Effector memory CD4-positive, alpha-beta T cell (primary cell): ENCODE measurements around the gene TLX2.

Experiments
- DNase-seq, 3 donors: peaks; one replicate each; pipeline ENCODE4 v3.0.0-alpha.2; 2020
- H3K27ac ChIP-seq: 2 replicates; pipeline ENCODE4 v1.7.0; 2013; ENCODE audit warnings: mild to moderate bottlenecking, low read length, moderate library complexity; ENCODE audit not compliant: insufficient read depth, poor library complexity, severe bottlenecking
- H3K27me3 ChIP-seq: replicated peaks from 2 replicates; pipeline ENCODE4 v1.7.0; 2013; ENCODE audit warnings: mild to moderate bottlenecking, low read length; ENCODE audit not compliant: insufficient read depth, control insufficient read depth, poor library complexity, severe bottlenecking
- H3K36me3 ChIP-seq: 2 replicates; pipeline ENCODE4 v1.7.0; 2013; ENCODE audit warnings: mild to moderate bottlenecking, low read length, moderate library complexity; ENCODE audit not compliant: control insufficient read depth, insufficient read depth
- H3K4me1 ChIP-seq: 2 replicates; pipeline ENCODE4 v1.7.0; 2013; ENCODE audit warnings: low read length, mild to moderate bottlenecking; ENCODE audit not compliant: control insufficient read depth, insufficient read depth, poor library complexity, severe bottlenecking
- H3K4me3 ChIP-seq: 2 replicates; pipeline ENCODE4 v1.7.0; 2013; ENCODE audit warnings: low read length, low read depth, mild to moderate bottlenecking; ENCODE audit not compliant: insufficient read depth, poor library complexity, severe bottlenecking
- H3K9me3 ChIP-seq: 2 replicates; pipeline ENCODE4 v1.7.0; 2013; ENCODE audit warnings: mild to moderate bottlenecking, low read length, moderate library complexity; ENCODE audit not compliant: control insufficient read depth

TLX2 gene

DNA sequence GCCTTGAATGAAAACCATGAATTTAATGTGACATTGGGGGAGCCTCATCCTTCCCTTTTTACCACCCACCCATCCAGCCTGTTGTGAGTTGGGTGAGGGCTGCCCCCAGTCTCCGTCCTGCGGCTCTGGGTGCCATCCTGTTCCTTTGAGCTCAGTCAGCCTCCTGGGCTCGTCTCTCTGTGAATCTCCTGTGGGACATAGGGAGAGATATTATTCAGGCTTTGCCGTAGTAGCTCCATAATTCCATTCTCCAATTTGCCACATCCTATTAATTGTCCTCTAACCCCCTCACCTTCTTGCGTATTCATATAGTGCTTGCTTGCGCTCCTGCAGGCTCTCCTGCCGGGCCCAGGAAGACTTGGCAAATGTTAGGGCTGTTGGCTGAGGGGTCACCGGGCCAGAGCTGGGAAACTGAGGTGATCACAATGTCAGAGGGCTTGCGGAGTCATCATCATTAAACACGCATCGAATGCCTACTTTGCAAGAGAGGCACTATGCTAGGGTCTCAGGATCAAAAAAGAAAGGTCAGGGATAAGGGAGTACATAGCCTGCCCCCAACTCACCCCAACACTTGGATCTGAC, 12.5 kb downstream of the TLX2 start:
- no peaks in the 10 kb centered on the region for H3K27me3 ChIP-seq

GRCh38 chr2:74527741-74528140, 13.5 kb downstream of the TLX2 start:
- Histone ChIP-seq H3K27ac (no peak overlapping the region), H3K36me3 (peaks cover 21% of the 10 kb centered on the region), H3K4me1 (peaks cover 22% of the 10 kb centered on the region), H3K27me3 (no peaks in the 10 kb centered on the region), H3K9me3 (no peaks in the 10 kb centered on the region), H3K4me3 (no peak overlapping the region)
- no peak for DNase-seq

More for the DNA sequence above, 12.5 kb downstream of the TLX2 start:
- DNase-seq = no peak
- no peaks in the 10 kb centered on the region for H3K9me3 ChIP-seq
- peaks cover 22% of the 10 kb centered on the region for H3K4me1 ChIP-seq
- no peak overlapping the region for H3K4me3 ChIP-seq
- peaks cover 21% of the 10 kb centered on the region for H3K36me3 ChIP-seq
- no peak overlapping the region for H3K27ac ChIP-seq

GRCh38 chr2:74528600-74529356, 14.5 kb downstream of the TLX2 start:
- peaks cover 22% of the 10 kb centered on the region for H3K4me1 ChIP-seq
- H3K9me3 ChIP-seq = no peaks in the 10 kb centered on the region
- H3K27me3 ChIP-seq = no peaks in the 10 kb centered on the region
- H3K27ac ChIP-seq = peak overlapping the region; percentile 90
- H3K36me3 ChIP-seq = peaks cover 21% of the 10 kb centered on the region
- no peak for DNase-seq
- H3K4me3 ChIP-seq = peak overlapping the region; percentile 94

GRCh38 chr2:74529357-74530238, 15.3 kb downstream of the TLX2 start, which contains the start of the genes AUP1 and HTRA2:
Gene AUP1 (minus strand): TSS chr2:74529706. CDS start chr2:74529629, 77 bp downstream.
Gene HTRA2 (plus strand): TSS chr2:74529933. CDS start chr2:74530007, 74 bp downstream.
- Histone ChIP-seq H3K27me3 (no peaks in the 10 kb centered on the region), H3K9me3 (no peaks in the 10 kb centered on the region), H3K4me1 (peaks cover 22% of the 10 kb centered on the region), H3K4me3 (peak within 1 kb of the TSS; percentile 94), H3K27ac (peak within 1 kb of the TSS; percentile 90), H3K36me3 (peaks cover 21% of the 10 kb centered on the region)
- DNase-seq = peak; percentile 68 to 78 (median 76)

DNA sequence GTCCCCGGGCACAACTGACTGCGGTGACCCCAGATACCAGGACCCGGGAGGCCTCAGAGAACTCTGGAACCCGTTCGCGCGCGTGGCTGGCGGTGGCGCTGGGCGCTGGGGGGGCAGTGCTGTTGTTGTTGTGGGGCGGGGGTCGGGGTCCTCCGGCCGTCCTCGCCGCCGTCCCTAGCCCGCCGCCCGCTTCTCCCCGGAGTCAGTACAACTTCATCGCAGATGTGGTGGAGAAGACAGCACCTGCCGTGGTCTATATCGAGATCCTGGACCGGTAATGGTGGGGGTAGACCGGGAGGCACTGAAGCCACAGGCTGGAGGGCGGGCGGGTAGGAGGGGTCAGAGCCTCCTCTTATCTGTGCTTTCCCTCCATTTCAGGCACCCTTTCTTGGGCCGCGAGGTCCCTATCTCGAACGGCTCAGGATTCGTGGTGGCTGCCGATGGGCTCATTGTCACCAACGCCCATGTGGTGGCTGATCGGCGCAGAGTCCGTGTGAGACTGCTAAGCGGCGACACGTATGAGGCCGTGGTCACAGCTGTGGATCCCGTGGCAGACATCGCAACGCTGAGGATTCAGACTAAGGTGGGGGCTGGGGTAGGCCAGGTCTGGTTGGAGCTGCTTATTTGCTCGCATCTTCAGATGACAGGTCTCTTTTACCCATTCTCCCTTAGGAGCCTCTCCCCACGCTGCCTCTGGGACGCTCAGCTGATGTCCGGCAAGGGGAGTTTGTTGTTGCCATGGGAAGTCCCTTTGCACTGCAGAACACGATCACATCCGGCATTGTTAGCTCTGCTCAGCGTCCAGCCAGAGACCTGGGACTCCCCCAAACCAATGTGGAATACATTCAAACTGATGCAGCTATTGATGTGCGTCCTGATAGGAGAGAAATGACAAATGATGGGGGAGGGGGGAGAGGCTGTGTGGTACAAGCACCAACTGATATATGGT, 16.3 kb downstream of the TLX2 start:
- no peaks in the 10 kb centered on the region for H3K9me3 ChIP-seq
- H3K27ac ChIP-seq = peak overlapping the region; percentile 90
- peaks cover 21% of the 10 kb centered on the region for H3K36me3 ChIP-seq
- DNase-seq = peak in 2 of 3 donors; percentile 27 to 44
- H3K4me3 ChIP-seq = peak overlapping the region; percentile 94
- no peaks in the 10 kb centered on the region for H3K27me3 ChIP-seq
- H3K4me1 ChIP-seq = peaks cover 22% of the 10 kb centered on the region

DNA sequence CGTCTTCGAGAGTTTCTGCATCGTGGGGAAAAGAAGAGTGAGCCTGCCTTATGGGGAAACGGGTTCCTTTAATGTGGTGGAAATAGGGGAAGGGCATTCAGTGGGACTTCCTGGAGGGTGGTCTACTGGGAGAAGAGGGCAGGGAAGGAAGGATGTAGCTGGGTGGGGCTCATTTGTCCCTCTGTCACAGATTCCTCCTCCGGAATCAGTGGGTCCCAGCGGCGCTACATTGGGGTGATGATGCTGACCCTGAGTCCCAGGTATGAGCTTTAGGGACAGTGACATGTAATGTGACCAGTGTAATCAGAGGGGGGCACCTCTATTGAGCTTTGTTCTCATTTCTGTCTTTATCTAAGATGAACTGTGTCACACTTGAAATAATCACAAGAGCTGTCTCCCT, 17.4 kb downstream of the TLX2 start:
- Histone ChIP-seq H3K27ac (no peak overlapping the region), H3K4me3 (no peak overlapping the region), H3K36me3 (peaks cover 16% of the 10 kb centered on the region), H3K4me1 (peaks cover 22% of the 10 kb centered on the region), H3K27me3 (no peaks in the 10 kb centered on the region), H3K9me3 (no peaks in the 10 kb centered on the region)
- no peak for DNase-seq

DNA sequence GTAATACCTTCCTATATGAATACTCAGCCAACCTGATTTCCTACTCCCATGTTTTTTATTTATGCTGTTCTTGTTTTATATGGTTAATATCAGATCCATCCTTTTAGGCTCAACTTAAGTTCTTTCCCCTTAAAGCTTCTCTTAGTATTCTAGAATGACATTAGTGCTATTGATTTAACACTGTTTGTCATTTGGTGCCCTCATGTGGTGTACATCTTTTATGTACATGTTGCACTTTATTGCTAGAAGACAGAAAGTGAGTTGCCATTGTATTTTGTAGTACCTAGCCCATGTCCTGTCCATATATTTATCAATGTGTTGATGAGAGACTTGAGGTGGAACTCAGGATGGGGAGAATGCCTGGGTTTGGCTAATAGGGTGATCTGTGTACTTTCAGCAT, 18.0 kb downstream of the TLX2 start:
- Histone ChIP-seq H3K4me3 (no peak overlapping the region), H3K27ac (no peak overlapping the region), H3K27me3 (no peaks in the 10 kb centered on the region), H3K9me3 (no peaks in the 10 kb centered on the region), H3K4me1 (peaks cover 22% of the 10 kb centered on the region), H3K36me3 (peaks cover 10% of the 10 kb centered on the region)
- DNase-seq = no peak

DNA sequence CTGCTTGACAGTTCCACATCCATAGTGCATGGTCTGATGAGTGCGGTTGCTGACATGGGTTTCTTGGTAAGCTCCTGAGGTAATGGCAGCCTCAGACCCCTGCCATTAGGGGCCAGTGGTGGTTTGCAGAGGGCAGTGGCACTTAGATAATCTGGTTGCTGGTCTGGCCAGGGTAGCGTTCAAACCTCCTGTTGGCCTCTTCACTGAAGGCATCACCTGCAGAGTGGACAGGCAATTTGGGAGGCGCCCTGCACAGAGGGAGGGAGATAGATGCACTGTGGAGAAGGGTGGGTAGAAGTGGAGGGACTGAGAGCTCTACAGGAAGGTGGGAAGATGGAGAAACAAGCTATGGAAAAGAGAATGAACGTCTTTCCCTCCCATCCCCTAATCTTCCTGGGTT, 19.2 kb downstream of the TLX2 start:
- Histone ChIP-seq H3K27ac (no peak overlapping the region), H3K9me3 (no peaks in the 10 kb centered on the region), H3K4me1 (peaks cover 20% of the 10 kb centered on the region), H3K36me3 (no peaks in the 10 kb centered on the region), H3K4me3 (no peak overlapping the region), H3K27me3 (no peaks in the 10 kb centered on the region)
- no peak for DNase-seq

DNA sequence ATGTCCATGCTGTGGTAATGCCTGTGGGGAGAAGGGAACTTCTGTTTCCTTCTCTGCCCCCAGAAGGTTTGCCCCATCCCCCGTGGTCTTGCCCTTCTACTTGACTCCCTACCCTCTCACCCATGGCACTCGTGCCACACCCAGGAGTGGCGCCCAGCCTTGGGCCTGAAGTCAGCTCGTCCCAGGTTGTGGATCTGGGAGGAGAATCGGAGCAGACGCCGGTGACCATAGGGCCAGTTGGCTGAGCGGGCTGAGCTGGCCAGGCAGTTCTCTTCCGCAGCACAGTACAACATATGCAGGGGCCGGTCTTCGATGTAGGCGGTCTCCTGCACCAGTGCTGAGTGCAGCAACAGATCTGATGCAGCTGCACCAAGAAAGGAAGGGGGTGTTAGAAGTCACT, 20.2 kb downstream of the TLX2 start:
- Histone ChIP-seq H3K4me1 (peaks cover 11% of the 10 kb centered on the region), H3K4me3 (no peak overlapping the region), H3K9me3 (no peaks in the 10 kb centered on the region), H3K36me3 (no peaks in the 10 kb centered on the region), H3K27me3 (peaks cover 3% of the 10 kb centered on the region), H3K27ac (no peak overlapping the region)
- DNase-seq = no peak
